ENCODE data around the gene PERM1. TPM values are rescaled to one million over a fixed set of nuclear protein-coding genes. Genes with fewer than 3 reads are reported as not detected.

The PERM1 gene
- total and polyA plus RNA-seq, 9 of the 15 experiments (the other 6 are each of a cell fraction or from before 2014, with no cell fraction given), result not detected

DNA sequence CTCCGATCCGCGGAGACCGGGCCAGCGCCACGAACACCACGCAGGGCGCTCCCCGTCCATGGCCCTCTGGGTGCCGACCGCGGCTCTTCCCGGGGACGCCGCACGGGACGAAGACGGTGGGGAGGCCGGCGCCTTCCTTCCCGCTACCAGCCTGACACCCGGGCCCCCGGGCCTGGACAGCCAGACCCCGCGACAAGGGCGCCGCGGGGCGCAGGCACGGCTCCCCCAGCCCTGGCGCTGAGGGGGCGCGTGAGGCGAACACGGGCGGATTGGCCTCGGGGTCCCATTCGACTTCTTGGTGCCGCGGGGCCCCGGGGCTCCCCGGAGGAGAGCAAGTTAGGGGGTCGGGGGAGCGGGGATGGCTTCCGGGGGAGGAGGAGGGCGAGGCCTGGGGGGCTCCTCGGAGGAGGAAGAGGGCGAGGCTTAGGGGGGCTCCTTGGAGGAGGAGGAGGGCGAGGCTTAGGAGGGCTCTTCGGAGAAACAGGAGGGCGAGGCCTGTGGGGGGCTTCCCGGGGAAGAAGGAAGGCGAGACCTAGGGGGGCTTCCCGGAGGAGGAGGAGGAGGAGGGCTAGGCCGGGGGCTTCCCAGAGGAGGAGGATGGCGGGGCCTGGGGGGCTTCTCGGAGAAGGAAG is 22.0 kb downstream of the PERM1 start:
- no TSS peak for BruUV-seq (replicated peaks)
- peaks cover 61% of the 10 kb centered on the region for H3K36me3 ChIP-seq (ENCODE audit: control insufficient read depth, insufficient read depth, low read length)
- H2AFZ ChIP-seq (ENCODE audit: low read depth, low read length), result peak overlapping the region; percentile 69
- H3K27me3 ChIP-seq (ENCODE audit: control insufficient read depth in 2 of 2, insufficient read depth in 2 of 2, low read length in 2 of 2), result no peaks in the 10 kb centered on the region
- no peaks in the 10 kb centered on the region for H3K9me3 ChIP-seq (replicated peaks; ENCODE audit: control insufficient read depth, insufficient read depth, low read depth, low read length)
- H3K4me2 ChIP-seq (ENCODE audit: insufficient read depth, low read length), result peak overlapping the region; percentile 79
- peaks cover 13 to 73% of the 10 kb centered on the region in 2 experiments for H3K4me1 ChIP-seq (replicated peaks in 1 of 2; ENCODE audit: control insufficient read depth in 2 of 2, insufficient read depth in 2 of 2, low read length in 2 of 2)
- peak overlapping the region; percentile 71; the same call in 1 of the 3 replicates for H3K27ac ChIP-seq (ENCODE audit: extremely low read depth, low read depth, low read length)
- no peak for DNase-seq (ENCODE audit: extremely low read depth in 1 of 4, low spot score in 3 of 4)
- peaks cover 7% of the 10 kb centered on the region for H4K20me1 ChIP-seq (replicated peaks; ENCODE audit: control insufficient read depth, insufficient read depth, low read length)
- ChIA-PET CTCF (ENCODE audit: low intra/inter-chr PET ratio) (no interaction called here), POLR2A (interaction anchor here (0.6 to 1.2 kb wide), 5 partner anchors 11 to 55 kb away, joined by 3 to 7 read pairs (median 4); no protein-coding TSS in a partner anchor)
- ATAC-seq, result peak; percentile 11
- WGBS (ENCODE audit: insufficient coverage, low coverage, missing lambda C conversion rate), result 51% methylated on average over 14 of the region's 57 CpGs
- peaks cover 46% of the 10 kb centered on the region for H3K79me2 ChIP-seq (ENCODE audit: control insufficient read depth, insufficient read depth, low read length)
- intact Hi-C loops (cut with micrococcal nuclease) (no loop called here), in situ Hi-C loops (cut with MboI) (no loop called here)
- no peaks in the 10 kb centered on the region for H3K9me1 ChIP-seq (ENCODE audit: control insufficient read depth, insufficient read depth, low read length)
- peak overlapping the region; percentile 88 for H3K4me3 ChIP-seq
- FAIRE-seq, result no peak
- peak overlapping the region; percentile 68 to 94 for H3K9ac ChIP-seq (ENCODE audit: insufficient read depth in 1 of 2, low read depth in 2 of 2, low read length in 2 of 2)
- no peak for TF ChIP-seq ZFP1 (CRISPR knock-in tag; IDR thresholded peaks at IDR 0.05)
- no peak for TF ChIP-seq MAZ (CRISPR knock-in tag; conservative IDR thresholded peaks at IDR 0.05 in 1 of 2, IDR thresholded peaks at IDR 0.05 in 1 of 2)
- TF ChIP-seq HMGN3 (IDR thresholded peaks at IDR 0.05; ENCODE audit: borderline replicate concordance, extremely low read depth, insufficient read length, low read depth, low read length), result no peak
- TF ChIP-seq PURB (CRISPR knock-in tag; IDR thresholded peaks at IDR 0.05; ENCODE audit: low read depth), result no peak
- TF ChIP-seq ZNF431 (CRISPR knock-in tag; IDR thresholded peaks at IDR 0.05), result no peak
- TF ChIP-seq, protein P1, sequence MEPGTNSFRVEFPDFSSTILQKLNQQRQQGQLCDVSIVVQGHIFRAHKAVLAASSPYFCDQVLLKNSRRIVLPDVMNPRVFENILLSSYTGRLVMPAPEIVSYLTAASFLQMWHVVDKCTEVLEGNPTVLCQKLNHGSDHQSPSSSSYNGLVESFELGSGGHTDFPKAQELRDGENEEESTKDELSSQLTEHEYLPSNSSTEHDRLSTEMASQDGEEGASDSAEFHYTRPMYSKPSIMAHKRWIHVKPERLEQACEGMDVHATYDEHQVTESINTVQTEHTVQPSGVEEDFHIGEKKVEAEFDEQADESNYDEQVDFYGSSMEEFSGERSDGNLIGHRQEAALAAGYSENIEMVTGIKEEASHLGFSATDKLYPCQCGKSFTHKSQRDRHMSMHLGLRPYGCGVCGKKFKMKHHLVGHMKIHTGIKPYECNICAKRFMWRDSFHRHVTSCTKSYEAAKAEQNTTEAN (CRISPR knock-in tag; IDR thresholded peaks at IDR 0.05), result no peak
- no peak for TF ChIP-seq PTRF (tag; IDR thresholded peaks at IDR 0.05)
- TF ChIP-seq, protein P2, sequence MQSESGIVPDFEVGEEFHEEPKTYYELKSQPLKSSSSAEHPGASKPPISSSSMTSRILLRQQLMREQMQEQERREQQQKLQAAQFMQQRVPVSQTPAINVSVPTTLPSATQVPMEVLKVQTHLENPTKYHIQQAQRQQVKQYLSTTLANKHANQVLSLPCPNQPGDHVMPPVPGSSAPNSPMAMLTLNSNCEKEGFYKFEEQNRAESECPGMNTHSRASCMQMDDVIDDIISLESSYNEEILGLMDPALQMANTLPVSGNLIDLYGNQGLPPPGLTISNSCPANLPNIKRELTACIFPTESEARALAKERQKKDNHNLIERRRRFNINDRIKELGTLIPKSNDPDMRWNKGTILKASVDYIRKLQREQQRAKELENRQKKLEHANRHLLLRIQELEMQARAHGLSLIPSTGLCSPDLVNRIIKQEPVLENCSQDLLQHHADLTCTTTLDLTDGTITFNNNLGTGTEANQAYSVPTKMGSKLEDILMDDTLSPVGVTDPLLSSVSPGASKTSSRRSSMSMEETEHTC (IDR thresholded peaks at IDR 0.05), result no peak
- TF ChIP-seq LEF1 (IDR thresholded peaks at IDR 0.05), result no peak
- TF ChIP-seq POLR2AphosphoS5 (IDR thresholded peaks at IDR 0.05; ENCODE audit: control insufficient read depth, insufficient read depth, low read depth, low read length), result no peak
- TF ChIP-seq ZC3H11A (IDR thresholded peaks at IDR 0.05; ENCODE audit: low read depth, low read length), result no peak
- 0 out of 2 replicates have a peak, but pooled peaks have one; percentile 18 for TF ChIP-seq CAMTA2 (CRISPR knock-in tag; conservative IDR thresholded peaks at IDR 0.05)
- no peak for TF ChIP-seq MCM2 (IDR thresholded peaks at IDR 0.05; ENCODE audit: low read depth)
- TF ChIP-seq, protein P3, sequence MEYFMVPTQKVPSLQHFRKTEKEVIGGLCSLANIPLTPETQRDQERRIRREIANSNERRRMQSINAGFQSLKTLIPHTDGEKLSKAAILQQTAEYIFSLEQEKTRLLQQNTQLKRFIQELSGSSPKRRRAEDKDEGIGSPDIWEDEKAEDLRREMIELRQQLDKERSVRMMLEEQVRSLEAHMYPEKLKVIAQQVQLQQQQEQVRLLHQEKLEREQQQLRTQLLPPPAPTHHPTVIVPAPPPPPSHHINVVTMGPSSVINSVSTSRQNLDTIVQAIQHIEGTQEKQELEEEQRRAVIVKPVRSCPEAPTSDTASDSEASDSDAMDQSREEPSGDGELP (CRISPR knock-in tag; IDR thresholded peaks at IDR 0.05; ENCODE audit: borderline replicate concordance), result peak; percentile 7; the same call in 1 of the 2 replicates
- no peak for TF ChIP-seq OTX1 (CRISPR knock-in tag; IDR thresholded peaks at IDR 0.05)
- TF ChIP-seq, protein P4, sequence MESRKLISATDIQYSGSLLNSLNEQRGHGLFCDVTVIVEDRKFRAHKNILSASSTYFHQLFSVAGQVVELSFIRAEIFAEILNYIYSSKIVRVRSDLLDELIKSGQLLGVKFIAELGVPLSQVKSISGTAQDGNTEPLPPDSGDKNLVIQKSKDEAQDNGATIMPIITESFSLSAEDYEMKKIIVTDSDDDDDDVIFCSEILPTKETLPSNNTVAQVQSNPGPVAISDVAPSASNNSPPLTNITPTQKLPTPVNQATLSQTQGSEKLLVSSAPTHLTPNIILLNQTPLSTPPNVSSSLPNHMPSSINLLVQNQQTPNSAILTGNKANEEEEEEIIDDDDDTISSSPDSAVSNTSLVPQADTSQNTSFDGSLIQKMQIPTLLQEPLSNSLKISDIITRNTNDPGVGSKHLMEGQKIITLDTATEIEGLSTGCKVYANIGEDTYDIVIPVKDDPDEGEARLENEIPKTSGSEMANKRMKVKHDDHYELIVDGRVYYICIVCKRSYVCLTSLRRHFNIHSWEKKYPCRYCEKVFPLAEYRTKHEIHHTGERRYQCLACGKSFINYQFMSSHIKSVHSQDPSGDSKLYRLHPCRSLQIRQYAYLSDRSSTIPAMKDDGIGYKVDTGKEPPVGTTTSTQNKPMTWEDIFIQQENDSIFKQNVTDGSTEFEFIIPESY (CRISPR knock-in tag; IDR thresholded peaks at IDR 0.05), result peak; percentile 98

Measured in K562 (cell line).